WERI-Rb-1 (cell line): ENCODE measurements around the gene SVOP.
"Not testable (repeated sequence)": the region's sequence is repeated elsewhere in the genome, so short reads cannot be mapped to it uniquely, and the experiment has no call there.

Source experiments
- DNase-seq: peaks from one replicate; pipeline ENCODE4 v3.0.0-alpha.2; 2020
- H3K27ac ChIP-seq: fragments of 250-450 bp; sonication (Bioruptor Pico); 2 replicates; pipeline ENCODE4 v1.5.1; 2020; ENCODE audit warnings: mild to moderate bottlenecking, moderate library complexity
- H3K27me3 ChIP-seq: fragments of 250-450 bp; sonication (Bioruptor Pico); 2 replicates; pipeline ENCODE4 v1.5.1; 2021; ENCODE audit warnings: mild to moderate bottlenecking, low read depth, moderate library complexity; ENCODE audit not compliant: insufficient read depth, severe bottlenecking
- H3K36me3 ChIP-seq: fragments of 250-450 bp; sonication (Bioruptor Pico); 2 replicates; pipeline ENCODE4 v1.5.1; 2020; ENCODE audit warnings: mild to moderate bottlenecking, moderate library complexity
- H3K4me3 ChIP-seq: 2 replicates; pipeline ENCODE4 v1.5.1; 2011; ENCODE audit warnings: low read depth, mild to moderate bottlenecking, control low read depth, low read length
- H3K9me3 ChIP-seq: fragments of 250-450 bp; sonication (Bioruptor Pico); 2 replicates; pipeline ENCODE4 v1.5.1; 2021; ENCODE audit warnings: mild to moderate bottlenecking, moderate library complexity; ENCODE audit not compliant: severe bottlenecking
- CTCF ChIP-seq: IDR thresholded peaks from 2 replicates; pipeline ENCODE4 v1.5.1; 2011; ENCODE audit warnings: low read depth, mild to moderate bottlenecking, control low read depth, inconsistent platforms, low read length

SVOP gene

GRCh38 chr12:109004017-109004416, 16.9 kb downstream of the SVOP start:
- Histone ChIP-seq H3K36me3 (no peaks in the 10 kb centered on the region), H3K27me3 (no peaks in the 10 kb centered on the region), H3K9me3 (no peaks in the 10 kb centered on the region), H3K27ac (no peak overlapping the region), H3K4me3 (no peak overlapping the region)
- no peak for TF ChIP-seq CTCF
- no peak for DNase-seq

GRCh38 chr12:108996320-108996719, 24.5 kb downstream of the SVOP start:
- no peak overlapping the region for H3K27ac ChIP-seq
- H3K4me3 ChIP-seq = no peak overlapping the region
- H3K9me3 ChIP-seq = no peaks in the 10 kb centered on the region
- no peak for TF ChIP-seq CTCF
- H3K27me3 ChIP-seq = no peaks in the 10 kb centered on the region
- DNase-seq = no peak
- peaks cover 4% of the 10 kb centered on the region; the same call in 1 of the 2 replicates for H3K36me3 ChIP-seq

GRCh38 chr12:108995370-108995992, 25.4 kb downstream of the SVOP start:
- Histone ChIP-seq H3K27ac (peak overlapping the region; percentile 32), H3K9me3 (no peaks in the 10 kb centered on the region), H3K27me3 (no peaks in the 10 kb centered on the region), H3K36me3 (peaks cover 4% of the 10 kb centered on the region; the same call in 1 of the 2 replicates), H3K4me3 (no peak overlapping the region)
- no peak for TF ChIP-seq CTCF
- peak; percentile 74 for DNase-seq

GRCh38 chr12:108990103-108990502, 30.8 kb downstream of the SVOP start:
- not testable (repeated sequence) for H3K36me3 ChIP-seq, H3K4me3 ChIP-seq, H3K27me3 ChIP-seq, H3K27ac ChIP-seq, H3K9me3 ChIP-seq, DNase-seq

GRCh38 chr12:108989376-108989775, 31.5 kb downstream of the SVOP start:
- no peak for TF ChIP-seq CTCF

GRCh38 chr12:108985750-108986149, 35.1 kb downstream of the SVOP start:
- Histone ChIP-seq H3K4me3 (no peak overlapping the region), H3K9me3 (peaks cover 4% of the 10 kb centered on the region), H3K27ac (no peak overlapping the region), H3K36me3 (no peaks in the 10 kb centered on the region), H3K27me3 (no peaks in the 10 kb centered on the region)
- DNase-seq = no peak
- TF ChIP-seq CTCF = no peak

More at GRCh38 chr12:108989376-108989775, 31.5 kb downstream of the SVOP start:
- Histone ChIP-seq H3K36me3 (peaks cover 4% of the 10 kb centered on the region; the same call in 1 of the 2 replicates), H3K27ac (no peak overlapping the region), H3K4me3 (no peak overlapping the region), H3K9me3 (no peaks in the 10 kb centered on the region), H3K27me3 (no peaks in the 10 kb centered on the region)
- DNase-seq = no peak
